Stimulated activated naive CD8-positive, alpha-beta T cell treated with anti-CD3 and anti-CD28 coated beads, Interleukin-15, amount 100 ng/mL, for 72 hours (primary cell): ENCODE measurements around the gene FOXC2.

Experiments used
- ATAC-seq: fragments of 150-1000 bp; cut with Tn5 transposase; 2 replicates; pipeline ENCODE4 v1.10.0; 2021; ENCODE audit warnings: mild to moderate bottlenecking, moderate library complexity
- DNase-seq, 2 donors: peaks; one replicate each; pipeline ENCODE4 v3.0.0; 2021 to 2022
- H3K27ac Mint-ChIP-seq, 2 donors: one replicate each; pipeline ENCODE4 v1.8.0; 2022; ENCODE audit warnings: mild to moderate bottlenecking in 2 of 2, mixed read lengths in 2 of 2, moderate library complexity in 2 of 2
- H3K27me3 Mint-ChIP-seq: one replicate; pipeline ENCODE4 v1.8.0; 2022; ENCODE audit warnings: mixed read lengths
- H3K4me1 Mint-ChIP-seq: one replicate; pipeline ENCODE4 v1.8.0; 2022; ENCODE audit warnings: mild to moderate bottlenecking, mixed read lengths
- H3K4me3 Mint-ChIP-seq, 2 donors: one replicate each; pipeline ENCODE4 v1.8.0; 2022; ENCODE audit warnings: mild to moderate bottlenecking in 2 of 2, mixed read lengths in 2 of 2, moderate library complexity in 1 of 2
- H3K9me3 Mint-ChIP-seq, 2 donors: one replicate each; pipeline ENCODE4 v1.8.0; 2022; ENCODE audit warnings: mixed read lengths in 2 of 2

Gene FOXC2

DNA sequence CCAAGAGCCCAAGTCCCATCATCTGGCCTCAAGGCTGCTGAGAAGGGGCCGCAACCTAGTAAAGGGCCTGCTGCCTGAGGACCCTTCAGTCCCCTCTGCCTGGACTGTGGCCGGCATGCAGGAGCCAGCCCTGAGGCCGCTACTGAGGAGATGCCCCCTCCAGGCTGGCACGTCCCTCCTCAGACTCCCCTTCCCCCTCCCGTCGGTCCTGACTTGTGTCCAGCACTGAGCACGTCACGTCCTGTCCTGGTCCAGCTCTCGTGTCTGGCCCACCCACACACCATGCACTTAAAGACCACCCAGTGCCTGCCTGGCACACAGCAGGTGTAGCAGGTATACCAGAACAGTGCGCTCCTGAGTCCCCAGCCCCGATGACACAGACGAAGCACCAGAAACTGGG lies 21.1 kb upstream of the FOXC2 start:
- ATAC-seq = no peak
- no peaks in the 10 kb centered on the region for H3K9me3 Mint-ChIP-seq
- no peak overlapping the region for H3K4me3 Mint-ChIP-seq
- DNase-seq = no peak
- H3K4me1 Mint-ChIP-seq = no peaks in the 10 kb centered on the region
- H3K27ac Mint-ChIP-seq = no peak overlapping the region
- no peaks in the 10 kb centered on the region for H3K27me3 Mint-ChIP-seq

GRCh38 chr16:86545954-86546637 lies 20.5 kb upstream of the FOXC2 start:
- Mint-ChIP-seq H3K27me3 (no peaks in the 10 kb centered on the region), H3K9me3 (no peaks in the 10 kb centered on the region), H3K4me1 (no peaks in the 10 kb centered on the region), H3K4me3 (no peak overlapping the region), H3K27ac (no peak overlapping the region)
- no peak for DNase-seq
- ATAC-seq = no peak

- ATAC-seq (no peak), DNase-seq (no peak)
- Mint-ChIP-seq H3K9me3 (no peaks in the 10 kb centered on the region), H3K4me3 (no peak overlapping the region), H3K27ac (no peak overlapping the region), H3K27me3 (no peaks in the 10 kb centered on the region), H3K4me1 (no peaks in the 10 kb centered on the region)
These were observed 20.0 kb upstream of the FOXC2 start for GRCh38 chr16:86546638-86547013.

- Mint-ChIP-seq H3K9me3 (no peaks in the 10 kb centered on the region), H3K27ac (no peak overlapping the region), H3K4me1 (peaks cover under 1% of the 10 kb centered on the region), H3K4me3 (no peak overlapping the region), H3K27me3 (no peaks in the 10 kb centered on the region)
- ATAC-seq = no peak
- DNase-seq = no peak
These were observed 19.3 kb upstream of the FOXC2 start for GRCh38 chr16:86547286-86547685.

- H3K4me3 Mint-ChIP-seq = no peak overlapping the region
- no peaks in the 10 kb centered on the region for H3K9me3 Mint-ChIP-seq
- ATAC-seq = peak; percentile 82
- DNase-seq = peak in 1 of 2 donors; percentile 31
- peak overlapping the region in 1 of 2 donors; percentile 34 for H3K27ac Mint-ChIP-seq
- peaks cover 21% of the 10 kb centered on the region for H3K4me1 Mint-ChIP-seq
- no peaks in the 10 kb centered on the region for H3K27me3 Mint-ChIP-seq
These were observed 17.3 kb upstream of the FOXC2 start for GRCh38 chr16:86549076-86549892.

DNA sequence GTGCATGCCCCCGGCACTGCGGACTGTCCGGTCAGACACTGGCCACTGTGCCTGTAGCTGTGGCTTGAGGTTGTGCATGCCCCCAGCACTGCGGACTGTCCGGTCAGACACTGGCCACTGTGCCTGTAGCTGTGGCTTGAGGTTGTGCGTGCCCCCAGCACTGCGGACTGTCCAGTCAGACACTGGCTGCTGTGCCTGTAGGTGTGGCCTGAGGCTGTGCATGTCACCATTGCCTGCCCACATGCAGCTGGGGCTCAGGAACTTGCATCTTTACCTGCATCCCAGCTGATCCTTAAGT lies 16.8 kb upstream of the FOXC2 start:
- H3K9me3 Mint-ChIP-seq = no peaks in the 10 kb centered on the region
- no peak for DNase-seq
- H3K4me1 Mint-ChIP-seq = peaks cover 24% of the 10 kb centered on the region
- no peaks in the 10 kb centered on the region for H3K27me3 Mint-ChIP-seq
- no peak overlapping the region for H3K27ac Mint-ChIP-seq
- ATAC-seq = no peak
- no peak overlapping the region for H3K4me3 Mint-ChIP-seq

DNA sequence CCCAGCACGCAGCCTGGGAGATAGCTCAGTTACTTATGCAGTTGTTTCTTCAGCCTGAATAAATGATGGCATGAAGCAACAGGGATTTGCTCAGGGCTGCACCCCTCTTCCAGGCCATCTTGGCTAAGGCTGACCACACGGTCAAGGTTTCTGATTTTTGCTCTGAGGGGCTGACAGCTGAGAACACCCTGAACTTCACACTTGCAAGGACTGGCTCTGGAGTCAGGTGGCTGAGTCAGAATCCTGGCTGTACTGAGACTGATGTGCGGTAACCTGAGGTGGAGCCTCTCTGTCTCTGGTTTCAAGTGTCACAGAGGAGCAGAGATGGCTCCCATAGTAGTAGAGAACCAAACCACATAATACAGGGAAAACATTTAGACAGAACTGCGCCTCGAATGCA lies 16.3 kb upstream of the FOXC2 start:
- no peaks in the 10 kb centered on the region for H3K27me3 Mint-ChIP-seq
- DNase-seq = no peak
- H3K4me1 Mint-ChIP-seq = peaks cover 28% of the 10 kb centered on the region
- no peak for ATAC-seq
- H3K9me3 Mint-ChIP-seq = no peaks in the 10 kb centered on the region
- H3K4me3 Mint-ChIP-seq = no peak overlapping the region
- no peak overlapping the region for H3K27ac Mint-ChIP-seq

DNA sequence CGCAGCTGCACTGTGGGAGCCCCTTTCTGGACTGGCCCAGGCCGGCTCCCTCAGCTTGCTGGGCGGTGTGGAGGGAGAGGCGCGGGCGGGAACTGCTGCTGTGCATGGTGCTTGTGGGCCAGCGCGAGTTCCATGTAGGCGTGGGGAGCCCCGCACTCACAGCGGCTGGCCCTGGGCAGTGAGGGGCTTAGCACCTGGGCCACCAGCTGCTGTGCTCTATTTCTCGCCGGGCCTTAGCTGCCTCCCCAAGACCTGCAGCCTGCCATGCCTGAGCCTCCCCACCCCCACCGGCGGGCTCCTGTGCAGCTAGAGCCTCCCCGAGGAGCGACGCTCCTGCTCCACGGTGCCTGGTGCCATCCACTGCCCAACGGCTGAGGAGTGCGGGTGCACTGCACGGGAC lies 13.3 kb upstream of the FOXC2 start:
- Mint-ChIP-seq H3K27ac (no peak overlapping the region), H3K4me3 (peak overlapping the region in 1 of 2 donors; percentile 91), H3K27me3 (no peaks in the 10 kb centered on the region)

DNA sequence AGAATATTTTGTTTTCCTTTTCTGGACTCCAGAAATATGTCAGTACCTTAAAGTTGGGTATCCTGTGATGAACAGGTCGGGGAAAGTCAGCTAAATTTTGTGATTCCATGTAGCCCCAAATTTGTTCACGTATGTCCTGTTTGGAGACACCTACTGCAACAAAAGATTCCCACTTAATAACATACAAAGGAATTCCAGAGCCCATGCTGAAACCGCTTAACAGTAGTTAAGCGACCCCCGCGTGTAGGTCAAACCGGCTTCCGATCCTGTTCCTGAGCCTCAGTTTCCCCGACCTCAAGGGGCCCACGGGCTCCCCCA lies 12.1 kb upstream of the FOXC2 start:
- ATAC-seq (peak; percentile 1), DNase-seq (no peak)
- no peaks in the 10 kb centered on the region for H3K9me3 Mint-ChIP-seq
- H3K27ac Mint-ChIP-seq = peak overlapping the region; percentile 99
- peak overlapping the region; percentile 91 to 95 for H3K4me3 Mint-ChIP-seq
- peaks cover 38% of the 10 kb centered on the region for H3K4me1 Mint-ChIP-seq
- H3K27me3 Mint-ChIP-seq = no peaks in the 10 kb centered on the region

More for the DNA sequence above, 13.3 kb upstream of the FOXC2 start:
- no peaks in the 10 kb centered on the region for H3K9me3 Mint-ChIP-seq
- peaks cover 38% of the 10 kb centered on the region for H3K4me1 Mint-ChIP-seq
- DNase-seq = no peak
- ATAC-seq = no peak

DNA sequence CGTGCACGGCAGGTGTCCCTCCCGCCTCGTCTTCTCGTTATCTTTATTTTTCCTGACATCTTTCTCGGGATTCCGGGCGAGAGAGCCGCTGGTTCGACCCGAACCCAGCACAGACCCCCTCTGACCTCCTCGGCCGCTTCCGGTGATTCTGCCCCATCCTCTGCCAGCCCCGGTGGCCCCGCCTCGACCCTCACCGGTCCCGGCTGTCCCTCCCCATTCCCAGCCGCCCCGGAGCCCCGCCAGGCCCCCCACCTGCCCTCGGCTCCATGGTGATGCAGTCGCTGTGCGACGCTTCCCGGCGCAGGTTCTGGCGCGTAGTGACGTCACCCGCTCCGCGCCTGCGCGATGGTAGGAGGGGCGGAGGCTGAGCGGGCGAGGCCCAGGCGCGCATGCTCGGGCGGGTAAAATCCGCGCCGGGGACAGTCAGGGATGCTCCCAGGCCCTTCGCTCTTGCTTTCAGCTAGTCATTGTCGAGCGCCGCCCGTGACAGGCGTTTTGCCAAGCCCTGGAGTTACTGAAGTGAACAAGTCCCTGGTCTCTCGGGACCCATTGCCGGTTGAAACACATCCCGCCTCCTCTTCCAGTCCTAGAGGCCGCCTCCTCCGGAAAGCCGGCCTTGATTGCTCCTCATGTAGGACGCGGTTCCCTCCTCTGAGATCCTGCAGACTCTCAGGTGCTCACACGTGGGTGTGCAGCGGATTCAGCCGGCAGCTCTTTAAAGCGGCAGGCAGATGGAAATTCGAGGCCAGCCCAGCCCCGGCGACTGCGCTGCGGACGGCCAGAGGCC lies 11.5 kb upstream of the FOXC2 start, which contains the start of gene MTHFSD:
MTHFSD (minus strand) TSS at position 319 of the 787 bp plus-strand sequence; CDS start at position 268, 51 bp downstream.
- H3K27ac Mint-ChIP-seq = peak within 1 kb of the TSS; percentile 99
- H3K27me3 Mint-ChIP-seq = peaks cover 3% of the 10 kb centered on the region
- H3K9me3 Mint-ChIP-seq = no peaks in the 10 kb centered on the region
- H3K4me3 Mint-ChIP-seq = peak within 1 kb of the TSS; percentile 91 to 95
- H3K4me1 Mint-ChIP-seq = peaks cover 38% of the 10 kb centered on the region
- DNase-seq (peak; percentile 94 to 95), ATAC-seq (peak; percentile 95)

DNA sequence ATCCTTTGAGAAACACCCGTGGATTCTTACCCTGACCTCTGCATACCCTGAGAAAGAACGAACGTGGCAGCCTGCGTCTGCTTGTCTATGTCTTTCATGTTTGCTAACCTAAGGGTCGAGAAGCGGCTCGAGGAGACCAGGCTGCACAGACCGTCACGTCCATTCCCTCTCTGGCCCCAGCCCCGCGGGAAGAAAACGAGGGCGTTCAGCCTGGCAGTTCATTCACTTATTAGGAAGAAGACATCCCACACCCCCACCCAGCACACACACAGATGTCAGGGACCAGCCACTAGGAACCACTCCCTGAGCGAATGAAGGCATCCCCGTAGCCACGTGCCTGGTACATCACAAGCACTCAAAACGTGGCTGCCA lies 10.9 kb upstream of the FOXC2 start:
- peak overlapping the region; percentile 99 for H3K27ac Mint-ChIP-seq
- no peak for ATAC-seq
- peaks cover 8% of the 10 kb centered on the region for H3K27me3 Mint-ChIP-seq
- no peak for DNase-seq
- no peaks in the 10 kb centered on the region for H3K9me3 Mint-ChIP-seq
- H3K4me1 Mint-ChIP-seq = peaks cover 38% of the 10 kb centered on the region
- H3K4me3 Mint-ChIP-seq = peak overlapping the region; percentile 91 to 95

DNA sequence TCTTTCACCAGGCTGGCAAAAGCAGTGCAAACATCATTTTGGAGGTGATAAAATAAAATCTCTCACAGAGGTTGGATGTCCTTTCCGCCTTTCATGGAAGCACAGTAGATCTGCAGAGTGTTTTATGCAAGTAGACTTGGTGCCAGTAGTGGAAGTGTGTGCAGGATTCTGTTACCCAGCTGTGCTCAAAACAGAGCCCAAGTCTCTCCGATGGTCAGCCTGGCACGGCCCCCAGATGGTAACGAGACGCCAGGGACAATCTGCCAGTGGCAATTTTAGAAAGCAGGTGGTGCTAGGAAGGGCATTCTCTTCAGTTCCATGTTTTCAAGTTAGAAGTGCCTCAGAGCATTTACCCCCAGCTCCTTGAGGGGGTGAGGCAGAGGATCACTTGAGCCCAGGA lies 10.1 kb upstream of the FOXC2 start:
- peaks cover 38% of the 10 kb centered on the region for H3K4me1 Mint-ChIP-seq
- H3K27me3 Mint-ChIP-seq = peaks cover 12% of the 10 kb centered on the region
- DNase-seq (no peak), ATAC-seq (no peak)
- H3K27ac Mint-ChIP-seq = no peak overlapping the region
- H3K4me3 Mint-ChIP-seq = no peak overlapping the region
- no peaks in the 10 kb centered on the region for H3K9me3 Mint-ChIP-seq

DNA sequence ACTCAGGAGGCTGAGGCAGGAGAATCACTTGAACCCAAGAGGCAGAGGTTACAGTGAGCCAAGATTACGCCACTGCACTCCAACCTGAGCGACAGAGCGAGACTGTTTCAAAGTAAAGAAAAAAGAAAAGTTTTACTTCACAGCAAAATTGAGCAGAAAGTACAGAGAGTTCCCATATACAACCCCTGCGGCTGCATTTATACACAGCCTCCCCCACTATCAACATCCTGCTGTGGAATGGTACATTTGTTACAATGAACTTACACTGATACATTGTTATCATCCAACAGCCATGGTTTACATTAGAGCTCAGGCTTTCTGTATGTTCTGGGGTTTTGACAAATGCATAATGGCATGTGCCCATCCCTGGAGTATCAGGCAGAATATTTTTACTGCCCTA lies 9.0 kb upstream of the FOXC2 start:
- no peak overlapping the region for H3K4me3 Mint-ChIP-seq

DNA sequence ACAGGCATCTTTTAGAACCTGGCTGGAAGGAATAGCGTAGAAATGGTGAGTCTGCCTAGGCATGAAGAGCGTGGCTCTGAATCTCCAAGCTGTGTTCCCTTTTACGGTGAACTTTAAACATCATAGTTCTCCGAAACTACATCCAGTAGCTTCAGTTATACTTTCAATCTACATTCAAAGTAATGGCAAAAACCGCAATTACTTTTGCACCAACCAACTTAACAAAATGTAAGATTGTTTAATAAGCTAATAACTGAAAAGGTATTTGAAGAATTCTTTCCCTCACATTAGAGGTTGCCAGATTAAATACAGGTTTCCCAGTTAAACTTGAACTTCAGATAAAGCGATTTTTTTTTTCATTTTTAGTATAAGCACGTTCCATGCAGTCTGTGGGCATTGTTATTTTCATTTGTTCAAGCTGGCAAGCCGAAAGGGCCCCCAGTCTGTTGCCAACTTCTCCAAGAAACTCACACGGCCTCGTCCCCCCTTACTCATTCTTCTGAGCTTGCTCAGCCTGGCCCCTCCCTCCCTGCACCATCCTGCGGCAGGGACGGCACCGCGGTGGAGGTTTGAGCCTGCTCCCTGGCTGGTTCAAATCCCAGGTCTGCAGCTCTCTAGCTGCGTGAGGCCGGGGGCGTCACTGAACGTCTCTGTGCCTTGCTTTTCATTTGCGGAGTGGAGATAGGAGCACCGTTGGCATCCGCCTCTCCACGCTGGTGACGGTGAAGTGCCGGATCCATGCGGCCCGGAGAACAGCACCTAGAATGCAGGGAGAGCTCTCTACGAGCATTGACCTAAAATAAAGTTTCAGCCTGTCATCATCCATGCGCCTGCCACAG lies 8.1 kb upstream of the FOXC2 start:
- peaks cover 26% of the 10 kb centered on the region for H3K27me3 Mint-ChIP-seq
- H3K9me3 Mint-ChIP-seq = no peaks in the 10 kb centered on the region
- H3K27ac Mint-ChIP-seq = no peak overlapping the region
- H3K4me1 Mint-ChIP-seq = peaks cover 29% of the 10 kb centered on the region
- H3K4me3 Mint-ChIP-seq = no peak overlapping the region
- DNase-seq (no peak), ATAC-seq (no peak)

More for the DNA sequence above, 9.0 kb upstream of the FOXC2 start:
- H3K9me3 Mint-ChIP-seq = no peaks in the 10 kb centered on the region
- H3K27ac Mint-ChIP-seq = no peak overlapping the region
- ATAC-seq = no peak
- peaks cover 21% of the 10 kb centered on the region for H3K27me3 Mint-ChIP-seq
- peaks cover 34% of the 10 kb centered on the region for H3K4me1 Mint-ChIP-seq
- no peak for DNase-seq

- H3K9me3 Mint-ChIP-seq = no peaks in the 10 kb centered on the region
- DNase-seq = no peak
- peaks cover 24% of the 10 kb centered on the region for H3K4me1 Mint-ChIP-seq
- peaks cover 39% of the 10 kb centered on the region for H3K27me3 Mint-ChIP-seq
- H3K4me3 Mint-ChIP-seq = no peak overlapping the region
- no peak for ATAC-seq
- H3K27ac Mint-ChIP-seq = no peak overlapping the region
These were observed 6.8 kb upstream of the FOXC2 start for GRCh38 chr16:86559802-86560305.
